Hepatic stellate cell (primary cell): ENCODE measurements around the gene ALDH1B1.
A peak's percentile ranks its signal among the peaks of the same experiment; 100 is the strongest.
"Not testable (repeated sequence)": the region's sequence is repeated elsewhere in the genome, so short reads cannot be mapped to it uniquely, and the experiment has no call there.

Experiments used
- DNase-seq: peaks from one replicate; pipeline ENCODE4 v3.0.0; 2011; ENCODE audit warnings: low spot score

Gene ALDH1B1

DNA sequence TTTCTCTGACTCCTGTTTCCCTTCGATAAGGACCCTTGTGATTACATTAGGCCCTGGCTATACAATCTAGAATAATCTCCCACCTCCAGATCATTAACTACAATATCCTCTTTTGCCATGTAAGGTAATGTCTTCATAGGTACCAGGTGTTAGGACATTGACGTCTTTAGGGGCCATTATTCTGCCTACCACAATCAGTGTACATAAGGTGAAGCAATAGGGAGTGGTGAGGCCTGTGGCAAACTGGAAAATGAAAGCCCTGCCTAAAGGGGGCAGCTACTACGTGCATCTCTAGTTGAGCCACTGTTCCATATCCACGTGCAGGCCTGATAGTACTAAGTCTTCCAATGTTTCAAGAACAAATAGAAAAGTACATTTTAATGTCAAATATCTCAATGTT is 4.8 kb upstream of the ALDH1B1 start:
- DNase-seq = no peak

DNA sequence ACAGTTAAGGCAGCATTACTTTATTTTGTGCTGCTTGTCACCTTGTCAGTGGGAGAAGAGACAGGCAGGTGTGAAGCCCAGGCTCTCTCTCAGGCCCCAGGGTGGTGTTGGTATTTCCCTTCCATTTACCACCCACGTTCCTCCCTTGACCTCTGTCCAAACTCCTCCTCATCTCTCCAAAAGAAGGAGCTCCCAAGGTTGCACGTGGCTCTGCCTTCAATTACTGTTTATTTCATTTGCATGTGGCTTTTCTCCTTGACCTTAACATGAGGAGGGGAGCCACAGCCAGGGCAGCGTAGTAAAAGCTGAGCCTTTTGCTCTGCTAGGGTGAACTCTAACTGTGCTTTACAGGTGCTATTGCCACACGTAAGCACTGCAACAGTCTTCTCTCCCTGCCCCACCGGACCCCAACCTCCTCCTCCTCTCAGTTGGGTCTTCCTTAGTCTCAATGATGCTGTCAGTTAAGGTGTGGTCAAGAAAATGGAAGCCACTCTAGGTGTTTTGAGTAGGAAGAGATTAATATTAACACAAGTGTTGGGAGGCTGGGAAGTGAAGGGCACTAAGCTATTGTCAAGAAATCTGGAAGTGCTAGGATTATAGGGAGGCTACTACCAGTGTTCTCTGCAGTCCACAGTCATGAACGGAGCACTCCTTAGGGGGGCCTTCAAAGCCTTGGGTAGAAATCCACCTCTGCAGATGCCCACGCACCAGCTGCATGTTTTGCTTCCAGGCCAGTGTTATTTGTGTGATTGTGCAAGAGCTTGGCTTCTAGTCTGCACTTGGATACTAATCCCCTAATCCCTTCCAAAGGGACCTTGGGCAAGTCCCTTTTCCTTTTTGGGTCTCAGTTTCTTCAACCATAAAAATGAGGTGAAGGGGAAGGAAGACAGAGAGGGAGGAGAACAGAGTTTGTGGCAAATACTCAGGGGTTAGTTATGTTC is 3.9 kb upstream of the ALDH1B1 start:
- DNase-seq = no peak

- DNase-seq = peak; percentile 29
Measured at GRCh38 chr9:38389313-38389712, 3.2 kb upstream of the ALDH1B1 start.

DNA sequence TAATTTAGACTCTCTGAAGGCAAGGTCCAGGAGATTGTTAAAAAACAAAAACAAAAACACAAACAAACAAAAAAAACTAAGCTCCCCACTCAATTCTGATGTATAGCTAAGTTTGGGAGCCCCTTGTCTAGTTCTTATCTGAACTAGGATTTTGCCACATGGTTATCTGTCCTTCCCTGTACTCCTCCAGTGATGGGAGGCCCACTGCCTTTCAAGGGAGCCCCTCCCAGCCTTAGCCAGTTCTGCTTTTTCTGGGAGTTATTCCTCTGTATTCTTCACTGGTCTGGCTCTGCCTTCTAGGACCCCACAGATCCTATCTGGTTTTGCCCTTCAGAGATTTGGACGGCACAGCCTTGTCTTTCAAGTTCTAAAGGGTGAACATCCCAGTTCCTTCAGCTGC is 2.1 kb upstream of the ALDH1B1 start:
- no peak for DNase-seq

DNA sequence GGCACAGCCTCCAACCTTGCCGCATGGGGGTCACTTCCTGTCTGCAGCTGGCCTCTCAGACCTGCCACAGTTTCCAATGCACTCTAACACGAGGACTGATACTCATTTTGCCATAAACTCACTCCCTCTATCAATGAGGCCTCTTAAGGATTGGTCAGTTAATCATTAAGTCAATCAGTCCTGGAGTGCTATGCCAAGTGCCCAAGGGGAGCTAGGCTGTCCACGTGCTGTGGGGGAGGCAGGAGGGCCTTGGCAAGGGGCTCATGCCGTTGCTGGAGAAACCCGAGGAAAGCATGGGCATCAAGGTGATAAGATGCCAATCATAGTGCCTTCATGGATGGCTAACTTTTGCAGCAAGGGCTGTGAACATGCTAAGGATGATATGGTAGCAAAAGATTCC is 1.7 kb upstream of the ALDH1B1 start:
- no peak for DNase-seq

- DNase-seq = no peak
Measured at GRCh38 chr9:38391278-38392118, 1.0 kb upstream of the ALDH1B1 start.

DNA sequence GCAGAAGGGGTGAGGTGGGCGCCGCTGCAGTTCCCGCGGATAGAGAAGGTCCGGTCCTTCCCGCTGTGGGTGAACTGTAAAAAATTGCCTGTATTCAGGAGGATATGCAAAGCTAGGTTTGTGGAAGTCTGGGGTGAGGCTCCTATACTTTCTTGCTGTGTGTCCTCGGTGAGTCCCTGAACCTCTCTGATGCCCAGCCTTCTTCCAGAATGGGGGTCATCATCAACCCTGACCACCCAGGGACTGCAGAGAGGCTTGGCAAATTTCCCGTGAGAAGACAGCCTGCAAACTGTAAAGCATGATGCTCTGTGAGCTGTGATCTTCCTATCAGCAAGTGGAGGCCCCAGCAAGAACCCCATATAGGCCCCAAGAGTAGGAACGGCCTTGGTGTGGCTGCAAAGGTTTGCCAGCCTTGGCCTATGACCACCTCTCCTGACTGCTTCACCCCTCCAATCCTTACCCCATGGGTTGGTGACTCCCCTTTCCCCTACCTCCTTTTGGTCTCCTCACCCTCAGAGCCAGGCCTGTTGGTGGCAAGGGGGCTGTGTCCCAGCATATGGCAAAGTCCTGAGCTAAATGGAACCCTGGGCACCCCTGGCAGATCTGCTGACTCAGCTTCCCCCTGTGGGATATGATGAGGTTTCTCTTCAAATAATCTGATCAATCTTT is 760 bp downstream of the ALDH1B1 start:
- no peak for DNase-seq

GRCh38 chr9:38394416-38394815 is 1.9 kb downstream of the ALDH1B1 start:
- no peak for DNase-seq

GRCh38 chr9:38395653-38396370 is 3.3 kb downstream of the ALDH1B1 start:
- no peak for DNase-seq

DNA sequence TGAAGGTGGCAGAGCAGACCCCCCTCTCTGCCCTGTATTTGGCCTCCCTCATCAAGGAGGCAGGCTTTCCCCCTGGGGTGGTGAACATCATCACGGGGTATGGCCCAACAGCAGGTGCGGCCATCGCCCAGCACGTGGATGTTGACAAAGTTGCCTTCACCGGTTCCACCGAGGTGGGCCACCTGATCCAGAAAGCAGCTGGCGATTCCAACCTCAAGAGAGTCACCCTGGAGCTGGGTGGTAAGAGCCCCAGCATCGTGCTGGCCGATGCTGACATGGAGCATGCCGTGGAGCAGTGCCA is 3.8 kb downstream of the ALDH1B1 start:
- no peak for DNase-seq

DNA sequence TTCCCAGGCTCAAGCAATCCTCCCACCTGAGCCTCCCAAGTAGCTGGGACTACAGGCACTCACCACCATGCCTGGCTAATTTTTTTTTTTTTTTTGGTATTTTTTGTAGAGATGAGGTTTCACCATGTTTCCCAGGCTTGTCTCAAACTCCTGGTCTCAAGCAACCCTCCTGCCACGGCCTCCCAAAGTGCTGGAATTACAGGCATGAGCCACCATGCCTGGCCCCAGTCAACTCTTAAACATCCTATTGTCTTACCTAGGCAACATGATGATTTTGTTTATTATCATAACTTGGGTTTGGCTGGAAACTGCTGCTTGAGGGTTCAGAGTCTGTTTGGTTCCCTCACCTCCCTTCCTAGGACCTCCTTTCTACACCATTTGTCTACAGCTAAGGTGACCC is 6.7 kb downstream of the ALDH1B1 start:
- not testable (repeated sequence) for DNase-seq

- no peak for DNase-seq
Measured at GRCh38 chr9:38401994-38402393, 9.5 kb downstream of the ALDH1B1 start.

- no peak for DNase-seq
Measured at GRCh38 chr9:38404314-38404713, 11.8 kb downstream of the ALDH1B1 start.

- no peak for DNase-seq
Measured at GRCh38 chr9:38405785-38406184, 13.3 kb downstream of the ALDH1B1 start.

DNA sequence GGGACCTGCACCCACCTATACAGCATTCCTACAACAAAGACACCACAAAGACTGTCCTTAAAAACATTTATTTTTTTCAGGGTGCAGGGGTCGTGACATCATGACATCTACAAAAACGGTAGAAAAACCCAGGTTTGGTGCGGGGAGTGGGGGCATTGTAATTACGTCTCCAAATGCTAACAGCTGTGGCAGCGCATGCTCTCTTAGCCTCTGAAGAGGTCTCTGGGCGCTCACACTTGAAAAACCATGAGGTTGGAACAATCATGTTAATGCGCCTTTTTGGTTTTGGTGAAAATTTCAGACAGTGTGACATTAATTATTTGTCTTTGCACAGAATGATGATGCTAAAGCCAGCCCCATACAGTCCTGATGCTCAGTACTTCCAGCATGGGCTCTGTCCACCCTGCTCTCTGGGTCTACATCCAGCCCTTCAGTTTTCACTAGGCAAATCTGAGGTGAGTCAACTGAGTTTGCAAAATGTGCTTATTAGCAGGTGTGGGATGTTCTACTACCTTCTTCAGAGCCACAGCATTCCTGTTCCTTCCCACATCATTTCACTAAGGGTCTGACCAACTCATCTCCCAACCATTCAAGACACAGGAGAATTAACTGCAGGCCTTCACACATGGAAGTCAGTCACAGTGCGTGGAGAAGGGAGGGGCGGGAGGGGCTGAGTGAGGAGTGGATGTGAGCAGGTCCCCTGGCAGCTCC is 14.1 kb downstream of the ALDH1B1 start:
- DNase-seq = no peak

- DNase-seq = no peak
Measured at GRCh38 chr9:38408719-38409118, 16.2 kb downstream of the ALDH1B1 start.

DNA sequence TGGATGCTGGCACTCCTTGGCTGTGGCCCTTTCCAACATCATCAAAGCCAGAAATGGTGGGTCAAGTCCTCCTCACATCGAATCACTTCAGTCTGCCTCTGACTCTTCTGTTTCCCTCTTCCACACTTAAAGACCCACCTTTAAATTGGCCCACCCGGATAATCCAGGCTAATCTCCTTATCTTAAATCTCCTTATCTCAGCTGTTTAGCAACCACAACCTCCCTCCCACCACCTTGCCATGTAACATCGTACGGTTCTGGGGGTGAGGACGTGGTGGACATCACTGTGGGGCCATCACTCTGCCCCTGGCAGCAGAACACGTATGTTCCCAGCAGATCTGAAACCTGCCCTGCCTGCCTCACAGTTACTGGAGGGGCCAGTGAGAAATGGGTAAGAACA is 20.2 kb downstream of the ALDH1B1 start:
- no peak for DNase-seq

- DNase-seq = no peak
Measured at GRCh38 chr9:38413283-38413682, 20.8 kb downstream of the ALDH1B1 start.

DNA sequence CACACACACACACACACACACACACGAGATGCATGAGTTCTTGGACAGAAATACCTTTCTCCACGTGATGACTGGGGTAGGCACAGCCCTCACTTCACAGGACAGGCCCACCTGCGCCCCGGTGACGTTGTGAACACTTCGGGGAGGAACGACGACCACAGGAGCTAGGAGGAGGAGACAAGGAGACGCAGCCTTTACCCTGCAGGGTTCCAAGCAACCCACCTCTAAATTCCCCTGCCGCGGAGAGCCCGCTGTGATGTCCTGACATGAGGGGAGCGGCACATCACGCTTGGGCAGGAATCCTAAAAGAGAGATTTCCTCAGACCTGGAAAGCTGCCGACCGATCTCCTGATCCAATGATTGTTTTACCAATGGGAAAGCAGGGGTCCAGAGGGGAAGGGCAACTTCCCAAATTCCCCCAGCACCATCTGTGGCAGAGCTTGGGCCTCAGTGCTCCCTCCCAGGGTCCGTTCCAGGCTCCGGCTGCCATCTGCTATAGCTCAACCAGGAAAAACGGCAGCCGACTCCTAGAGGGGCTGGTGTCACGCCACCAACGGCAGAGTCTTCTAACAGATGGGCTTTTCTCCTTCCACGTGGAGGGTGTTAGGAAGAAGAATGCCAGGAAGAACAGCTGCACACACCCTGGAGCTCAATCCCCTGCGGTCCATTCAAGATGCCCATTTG is 21.7 kb downstream of the ALDH1B1 start:
- DNase-seq = no peak

- DNase-seq = no peak
Measured at GRCh38 chr9:38415856-38416255, 23.4 kb downstream of the ALDH1B1 start.

DNA sequence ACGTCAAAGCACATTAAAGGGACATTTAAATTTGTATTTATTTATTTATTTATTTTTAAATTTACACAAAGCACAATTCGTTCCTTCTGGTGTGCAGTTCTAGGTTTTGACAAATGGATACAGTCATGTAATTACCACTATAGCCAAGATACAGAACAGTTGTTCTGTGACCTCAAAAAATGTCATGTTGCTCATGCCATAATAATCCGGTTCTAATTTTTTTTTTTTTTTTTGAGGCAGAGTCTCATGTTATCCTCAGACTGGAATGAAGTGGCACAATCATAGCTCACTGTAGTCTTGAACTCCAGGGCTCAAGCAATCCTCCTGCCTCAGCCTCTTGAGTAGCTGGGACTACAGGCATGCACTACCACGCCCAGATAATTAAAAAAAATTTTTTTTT is 24.0 kb downstream of the ALDH1B1 start:
- DNase-seq = no peak
